HCT116 (cell line): ENCODE measurements around the gene PIK3CA.
"Not testable (repeated sequence)": the region's sequence is repeated elsewhere in the genome, so short reads cannot be mapped to it uniquely, and the experiment has no call there.

Experiments
- CEBPB ChIP-seq: IDR thresholded peaks from 2 replicates; pipeline ENCODE4 v1.6.1; 2012; ENCODE audit warnings: low read depth
- ELF1 ChIP-seq: IDR thresholded peaks from 2 replicates; pipeline ENCODE4 v1.6.1; 2012; ENCODE audit warnings: low read depth, borderline replicate concordance
- EZH2 ChIP-seq: fragments of 200-600 bp; sonication (generic); IDR thresholded peaks from 2 replicates; pipeline ENCODE4 v1.6.1; 2017; ENCODE audit warnings: antibody characterized with exemption, mixed run types
- JUND ChIP-seq: IDR thresholded peaks from 2 replicates; pipeline ENCODE4 v1.6.1; 2012
- POLR2A ChIP-seq: IDR thresholded peaks from 2 replicates; pipeline ENCODE4 v1.7.0; 2011; ENCODE audit warnings: borderline replicate concordance; ENCODE audit not compliant: insufficient read depth, insufficient read length; ENCODE audit errors: extremely low read depth
- RAD21 ChIP-seq: IDR thresholded peaks from 2 replicates; pipeline ENCODE4 v1.6.1; 2012; ENCODE audit warnings: low read depth, mild to moderate bottlenecking
- REST ChIP-seq: IDR thresholded peaks from 2 replicates; pipeline ENCODE4 v1.6.1; 2012; ENCODE audit warnings: low read depth
- SP1 ChIP-seq: IDR thresholded peaks from 2 replicates; pipeline ENCODE4 v1.6.1; 2012; ENCODE audit warnings: low read depth
- YY1 ChIP-seq: IDR thresholded peaks from 2 replicates; pipeline ENCODE4 v1.6.1; 2011; ENCODE audit warnings: low read length, low read depth, moderate library complexity, mild to moderate bottlenecking; ENCODE audit not compliant: insufficient replicate concordance; ENCODE audit errors: extremely low read depth
- TF ChIP-seq, protein P1 (sequence below), 3 experiments: fragments of 200-600 bp in 1 of 3; sonication (generic) in 1 of 3; IDR thresholded peaks in 2 of 3; conservative IDR thresholded peaks in 1 of 3; 2 replicates each; pipeline ENCODE4 v1.5.1; 2012 to 2017; ENCODE audit warnings: low read depth in 2 of 3, low read length in 2 of 3, antibody characterized with exemption in 1 of 3, borderline replicate concordance in 1 of 3, control low read depth in 1 of 3, mild to moderate bottlenecking in 1 of 3, mixed read lengths in 1 of 3, mixed run types in 1 of 3, moderate library complexity in 1 of 3; ENCODE audit not compliant: insufficient read depth in 1 of 3
- TF ChIP-seq, protein P2 (sequence below): IDR thresholded peaks from 2 replicates; pipeline ENCODE4 v1.6.1; 2012

DNA sequence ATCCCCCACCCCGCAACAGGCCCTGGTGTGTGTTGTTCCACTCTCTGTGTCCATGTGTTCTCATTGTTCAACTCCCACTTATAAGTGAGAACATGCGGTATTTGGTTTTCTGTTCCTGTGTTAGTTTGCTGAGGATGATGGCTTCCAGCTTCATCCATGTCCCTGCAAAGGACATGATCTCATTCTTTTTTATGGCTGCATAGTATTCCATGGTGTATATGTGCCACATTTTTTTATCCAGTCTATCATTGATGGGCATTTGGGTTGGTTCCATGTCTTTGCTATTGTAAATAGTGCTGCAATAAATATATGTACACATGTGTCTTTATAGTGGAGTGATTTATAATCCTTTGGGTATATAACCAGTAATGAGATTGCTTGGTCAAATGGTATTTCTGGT lies 126.3 kb downstream of the PIK3CA start:
- TF ChIP-seq, protein P1, sequence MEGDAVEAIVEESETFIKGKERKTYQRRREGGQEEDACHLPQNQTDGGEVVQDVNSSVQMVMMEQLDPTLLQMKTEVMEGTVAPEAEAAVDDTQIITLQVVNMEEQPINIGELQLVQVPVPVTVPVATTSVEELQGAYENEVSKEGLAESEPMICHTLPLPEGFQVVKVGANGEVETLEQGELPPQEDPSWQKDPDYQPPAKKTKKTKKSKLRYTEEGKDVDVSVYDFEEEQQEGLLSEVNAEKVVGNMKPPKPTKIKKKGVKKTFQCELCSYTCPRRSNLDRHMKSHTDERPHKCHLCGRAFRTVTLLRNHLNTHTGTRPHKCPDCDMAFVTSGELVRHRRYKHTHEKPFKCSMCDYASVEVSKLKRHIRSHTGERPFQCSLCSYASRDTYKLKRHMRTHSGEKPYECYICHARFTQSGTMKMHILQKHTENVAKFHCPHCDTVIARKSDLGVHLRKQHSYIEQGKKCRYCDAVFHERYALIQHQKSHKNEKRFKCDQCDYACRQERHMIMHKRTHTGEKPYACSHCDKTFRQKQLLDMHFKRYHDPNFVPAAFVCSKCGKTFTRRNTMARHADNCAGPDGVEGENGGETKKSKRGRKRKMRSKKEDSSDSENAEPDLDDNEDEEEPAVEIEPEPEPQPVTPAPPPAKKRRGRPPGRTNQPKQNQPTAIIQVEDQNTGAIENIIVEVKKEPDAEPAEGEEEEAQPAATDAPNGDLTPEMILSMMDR (IDR thresholded peaks at IDR 0.05 in 2 of 3, conservative IDR thresholded peaks at IDR 0.05 in 1 of 3; ENCODE audit: borderline replicate concordance in 1 of 3, insufficient read depth in 1 of 3, low read depth in 2 of 3, low read length in 2 of 3) = not testable (repeated sequence)
- not testable (repeated sequence) for TF ChIP-seq CEBPB, ELF1, JUND, POLR2A, RAD21, EZH2, YY1, REST, SP1
- TF ChIP-seq, protein P2, sequence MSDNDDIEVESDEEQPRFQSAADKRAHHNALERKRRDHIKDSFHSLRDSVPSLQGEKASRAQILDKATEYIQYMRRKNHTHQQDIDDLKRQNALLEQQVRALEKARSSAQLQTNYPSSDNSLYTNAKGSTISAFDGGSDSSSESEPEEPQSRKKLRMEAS = not testable (repeated sequence)
